Measurements from ENCODE around the gene NMUR1.

The NMUR1 gene

GRCh38 chr2:231549446-231550239 lies 19.4 kb upstream of the NMUR1 start:
- DNase-seq = no peak

GRCh38 chr2:231548752-231549151 lies 18.5 kb upstream of the NMUR1 start:
- DNase-seq = no peak

GRCh38 chr2:231547315-231548110 lies 17.3 kb upstream of the NMUR1 start:
- no peak for DNase-seq

- no peak for DNase-seq
These were observed 15.9 kb upstream of the NMUR1 start for GRCh38 chr2:231546014-231546715.

GRCh38 chr2:231545105-231545902 lies 15.1 kb upstream of the NMUR1 start:
- peak; percentile 39 for DNase-seq

DNA sequence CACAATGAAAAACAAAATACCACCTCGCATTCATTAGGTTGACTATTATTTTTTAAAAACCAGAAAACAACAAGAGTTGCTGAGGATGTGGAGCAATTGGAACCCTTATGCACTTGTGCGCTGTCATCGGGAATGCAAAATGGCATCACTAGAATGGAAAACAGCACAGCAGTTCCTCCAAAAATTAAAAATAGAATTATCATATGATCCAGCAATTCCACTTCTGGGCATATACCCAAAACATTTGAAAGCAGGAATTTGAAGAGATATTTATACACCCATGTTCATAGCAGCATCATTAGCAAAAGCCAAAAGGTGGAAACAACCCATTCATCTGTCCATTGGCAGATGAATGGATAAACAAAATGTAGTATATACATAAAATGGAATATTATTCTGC lies 11.9 kb upstream of the NMUR1 start:
- DNase-seq = no peak

GRCh38 chr2:231541645-231542044 lies 11.4 kb upstream of the NMUR1 start:
- no peak for DNase-seq

- DNase-seq = no peak
These were observed 9.7 kb upstream of the NMUR1 start for GRCh38 chr2:231539991-231540390.

GRCh38 chr2:231535961-231536360 lies 5.7 kb upstream of the NMUR1 start:
- no peak for DNase-seq

DNA sequence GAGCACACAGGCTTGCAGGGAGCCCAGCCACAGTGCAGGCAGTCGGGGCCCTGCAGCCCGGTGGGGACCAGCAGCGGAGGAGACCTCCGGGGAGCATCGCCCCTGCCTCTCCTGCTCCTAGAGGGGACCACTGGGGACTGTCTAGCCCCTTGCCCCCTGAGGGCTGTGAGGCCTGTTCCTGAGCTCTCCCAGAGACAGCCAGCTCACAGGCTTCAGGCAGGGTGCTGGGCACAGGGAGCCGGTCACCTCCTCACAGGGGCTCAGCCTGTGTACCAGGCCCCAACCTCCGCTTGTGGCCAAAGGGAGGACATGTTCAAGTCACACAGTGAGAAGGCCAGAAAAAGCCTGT lies 3.5 kb upstream of the NMUR1 start:
- DNase-seq = no peak

- no peak for DNase-seq
These were observed 3.0 kb upstream of the NMUR1 start for GRCh38 chr2:231533086-231533776.

- DNase-seq = no peak
These were observed 2.5 kb upstream of the NMUR1 start for GRCh38 chr2:231532756-231533035.

DNA sequence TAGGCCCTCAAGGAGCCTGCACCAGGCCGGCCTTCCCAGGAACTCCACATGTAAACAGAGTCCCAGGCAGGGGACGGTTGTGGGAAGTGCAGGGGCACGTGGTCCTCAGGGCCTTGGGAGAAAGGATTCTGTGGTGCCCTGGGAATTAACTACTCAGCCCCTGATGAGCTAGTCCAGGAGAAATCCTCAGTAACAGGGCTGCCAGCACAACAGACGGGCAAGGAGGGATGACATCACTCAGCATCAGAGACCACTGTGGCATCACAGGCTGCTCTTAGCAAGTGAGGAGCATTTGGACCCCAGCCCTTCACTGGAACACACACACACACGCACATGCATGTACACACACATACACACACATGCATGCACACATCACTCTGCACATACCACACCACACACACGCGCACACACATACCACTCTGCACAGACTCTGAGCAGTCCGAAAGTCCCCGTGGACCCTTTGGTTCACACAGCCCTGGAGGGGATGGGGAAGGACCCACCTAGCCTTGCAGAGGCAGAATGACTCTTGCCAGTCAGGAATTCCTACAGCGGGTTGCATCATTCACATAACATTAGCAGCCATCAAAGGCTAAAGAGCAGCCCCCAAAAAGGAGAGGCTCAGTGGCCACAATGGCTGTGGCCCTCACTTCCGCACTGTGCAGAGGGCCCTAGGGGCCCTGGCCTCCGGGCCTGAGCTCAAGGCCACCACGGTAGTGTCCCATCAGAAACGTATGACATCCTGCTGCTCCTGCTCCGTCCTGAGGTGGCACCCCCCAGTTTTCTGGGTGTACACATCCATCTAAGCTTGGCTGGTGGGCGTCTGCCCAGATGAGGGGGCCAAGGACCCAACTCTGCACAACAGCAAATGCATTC lies 1.9 kb upstream of the NMUR1 start:
- no peak for DNase-seq

GRCh38 chr2:231531466-231531865 lies 1.2 kb upstream of the NMUR1 start:
- DNase-seq = no peak

- DNase-seq = no peak
These were observed 1.6 kb downstream of the NMUR1 start for GRCh38 chr2:231528636-231529030.

- no peak for DNase-seq
These were observed 2.1 kb downstream of the NMUR1 start for GRCh38 chr2:231527955-231528635.

GRCh38 chr2:231527091-231527395 lies 3.2 kb downstream of the NMUR1 start:
- DNase-seq = no peak

GRCh38 chr2:231526341-231527090 lies 3.7 kb downstream of the NMUR1 start:
- no peak for DNase-seq

- DNase-seq = no peak
These were observed 4.7 kb downstream of the NMUR1 start for GRCh38 chr2:231525248-231526163.

Data from CD4-positive, alpha-beta T cell treated with Interleukin-6 for 4 hours (primary cell).